ENCODE results near the gene CORO2A.
"Not testable (repeated sequence)": the region's sequence is repeated elsewhere in the genome, so short reads cannot be mapped to it uniquely, and the experiment has no call there.

Gene CORO2A

GRCh38 chr9:98191671-98192502 lies 550 bp downstream of the CORO2A start:
- in situ Hi-C loops (cut with MboI; ENCODE audit: low sequenced_read_pairs): no loop called here

- in situ Hi-C loops (cut with MboI; ENCODE audit: low sequenced_read_pairs): no loop called here
These were observed 1.2 kb downstream of the CORO2A start for GRCh38 chr9:98191181-98191608.

- in situ Hi-C loops (cut with MboI; ENCODE audit: low sequenced_read_pairs): no loop called here
These were observed 1.7 kb downstream of the CORO2A start for GRCh38 chr9:98190757-98191105.

GRCh38 chr9:98189412-98189811 lies 3.0 kb downstream of the CORO2A start:
- in situ Hi-C loops (cut with MboI; ENCODE audit: low sequenced_read_pairs): no loop called here

GRCh38 chr9:98187926-98188325 lies 4.5 kb downstream of the CORO2A start:
- in situ Hi-C loops (cut with MboI; ENCODE audit: low sequenced_read_pairs): no loop called here

- in situ Hi-C loops (cut with MboI; ENCODE audit: low sequenced_read_pairs): no loop called here
These were observed 6.2 kb downstream of the CORO2A start for GRCh38 chr9:98186236-98186635.

- in situ Hi-C loops (cut with MboI; ENCODE audit: low sequenced_read_pairs): no loop called here
These were observed 6.7 kb downstream of the CORO2A start for GRCh38 chr9:98185611-98186171.

- in situ Hi-C loops (cut with MboI; ENCODE audit: low sequenced_read_pairs): no loop called here
These were observed 7.3 kb downstream of the CORO2A start for GRCh38 chr9:98185021-98185567.

GRCh38 chr9:98184326-98184725 lies 8.1 kb downstream of the CORO2A start:
- in situ Hi-C loops (cut with MboI; ENCODE audit: low sequenced_read_pairs): no loop called here

GRCh38 chr9:98182889-98183599 lies 9.4 kb downstream of the CORO2A start:
- in situ Hi-C loops (cut with MboI; ENCODE audit: low sequenced_read_pairs): no loop called here

GRCh38 chr9:98182069-98182820 lies 10.2 kb downstream of the CORO2A start:
- in situ Hi-C loops (cut with MboI; ENCODE audit: low sequenced_read_pairs): no loop called here

- in situ Hi-C loops (cut with MboI; ENCODE audit: low sequenced_read_pairs): no loop called here
These were observed 10.7 kb downstream of the CORO2A start for GRCh38 chr9:98181746-98182068.

- in situ Hi-C loops (cut with MboI; ENCODE audit: low sequenced_read_pairs): no loop called here
These were observed 11.4 kb downstream of the CORO2A start for GRCh38 chr9:98180996-98181395.

- in situ Hi-C loops (cut with MboI; ENCODE audit: low sequenced_read_pairs): no loop called here
These were observed 13.3 kb downstream of the CORO2A start for GRCh38 chr9:98178874-98179850.

- in situ Hi-C loops (cut with MboI; ENCODE audit: low sequenced_read_pairs): no loop called here
These were observed 15.8 kb downstream of the CORO2A start for GRCh38 chr9:98176391-98177259.

- in situ Hi-C loops (cut with MboI; ENCODE audit: low sequenced_read_pairs): no loop called here
These were observed 16.7 kb downstream of the CORO2A start for GRCh38 chr9:98175762-98176161.

- in situ Hi-C loops (cut with MboI; ENCODE audit: low sequenced_read_pairs): no loop called here
These were observed 17.3 kb downstream of the CORO2A start for GRCh38 chr9:98175028-98175569.

GRCh38 chr9:98174502-98174918 lies 17.9 kb downstream of the CORO2A start:
- in situ Hi-C loops (cut with MboI; ENCODE audit: low sequenced_read_pairs): not testable (repeated sequence)

GRCh38 chr9:98173181-98173580 lies 19.3 kb downstream of the CORO2A start:
- in situ Hi-C loops (cut with MboI; ENCODE audit: low sequenced_read_pairs): no loop called here
